Tibial nerve (tissue), 4 donors: Measurements from ENCODE around the gene ABHD1.

ENCODE experiments used
- EP300 ChIP-seq, 2 donors: sonication (generic); formaldehyde crosslinking; IDR thresholded peaks; one replicate each; pipeline ENCODE4 v1.6.1; 2017; ENCODE audit warnings: antibody characterized with exemption in 2 of 2, mild to moderate bottlenecking in 1 of 2
- POLR2A ChIP-seq, 2 donors: fragments of 450-650 bp; IDR thresholded peaks; one replicate each; pipeline ENCODE4 v1.6.1; 2017; ENCODE audit warnings: antibody characterized with exemption in 2 of 2, mild to moderate bottlenecking in 2 of 2, moderate library complexity in 2 of 2
- TF ChIP-seq, protein P1 (sequence below), 5 experiments: fragments of 200-600 bp in 3 of 5; fragments of 450-650 bp in 2 of 5; sonication (generic) in 3 of 5; IDR thresholded peaks; one replicate each; pipeline ENCODE4 v1.5.1; 2016 to 2019; ENCODE audit warnings: antibody characterized with exemption in 5 of 5, mild to moderate bottlenecking in 3 of 5, moderate library complexity in 2 of 5

DNA sequence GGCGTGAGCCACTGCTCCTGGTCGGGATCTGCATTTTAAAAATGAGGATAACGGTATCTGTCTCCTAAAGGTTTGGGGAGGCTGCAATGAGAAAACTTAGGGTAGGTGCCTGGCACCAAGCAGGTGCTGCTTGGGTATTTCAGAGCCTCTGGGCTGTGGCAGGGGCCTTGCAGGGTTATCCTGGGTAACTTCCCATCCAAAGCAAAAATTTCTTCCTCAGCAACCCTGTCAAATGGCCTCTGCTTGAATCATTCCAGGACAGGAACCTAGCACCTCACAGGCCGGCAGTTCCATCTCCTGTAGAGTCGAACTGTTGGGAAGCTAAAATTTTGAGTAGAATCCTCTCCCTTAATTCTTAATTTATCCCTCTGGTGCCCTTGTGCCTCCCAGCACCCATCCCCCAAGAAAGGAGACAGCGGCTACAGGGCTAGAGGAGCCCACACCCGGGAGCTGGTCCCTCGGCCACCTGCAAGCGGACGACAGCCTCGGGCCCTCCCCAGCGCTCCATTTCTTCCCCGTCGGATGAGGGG, 5.6 kb upstream of the ABHD1 start:
- TF ChIP-seq, protein P1, sequence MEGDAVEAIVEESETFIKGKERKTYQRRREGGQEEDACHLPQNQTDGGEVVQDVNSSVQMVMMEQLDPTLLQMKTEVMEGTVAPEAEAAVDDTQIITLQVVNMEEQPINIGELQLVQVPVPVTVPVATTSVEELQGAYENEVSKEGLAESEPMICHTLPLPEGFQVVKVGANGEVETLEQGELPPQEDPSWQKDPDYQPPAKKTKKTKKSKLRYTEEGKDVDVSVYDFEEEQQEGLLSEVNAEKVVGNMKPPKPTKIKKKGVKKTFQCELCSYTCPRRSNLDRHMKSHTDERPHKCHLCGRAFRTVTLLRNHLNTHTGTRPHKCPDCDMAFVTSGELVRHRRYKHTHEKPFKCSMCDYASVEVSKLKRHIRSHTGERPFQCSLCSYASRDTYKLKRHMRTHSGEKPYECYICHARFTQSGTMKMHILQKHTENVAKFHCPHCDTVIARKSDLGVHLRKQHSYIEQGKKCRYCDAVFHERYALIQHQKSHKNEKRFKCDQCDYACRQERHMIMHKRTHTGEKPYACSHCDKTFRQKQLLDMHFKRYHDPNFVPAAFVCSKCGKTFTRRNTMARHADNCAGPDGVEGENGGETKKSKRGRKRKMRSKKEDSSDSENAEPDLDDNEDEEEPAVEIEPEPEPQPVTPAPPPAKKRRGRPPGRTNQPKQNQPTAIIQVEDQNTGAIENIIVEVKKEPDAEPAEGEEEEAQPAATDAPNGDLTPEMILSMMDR (IDR thresholded peaks at IDR 0.05), result no peak
- TF ChIP-seq EP300 (IDR thresholded peaks at IDR 0.05) (no peak), POLR2A (IDR thresholded peaks at IDR 0.05) (no peak)
